LNCaP clone FGC (cell line): ENCODE data around the gene MAPK8IP1.
A peak's percentile ranks its signal among the peaks of the same experiment; 100 is the strongest.
"Not testable (repeated sequence)": the region's sequence is repeated elsewhere in the genome, so short reads cannot be mapped to it uniquely, and the experiment has no call there.

Experiments
- DNase-seq: peaks from one replicate; pipeline ENCODE4 v3.0.0-alpha.2; 2011; ENCODE audit warnings: low read depth
- H3K4me3 ChIP-seq: 2 replicates; pipeline ENCODE4 v1.5.1; 2011; ENCODE audit warnings: mild to moderate bottlenecking, low read depth, low read length, control low read depth
- TF ChIP-seq, protein P1 (sequence below): IDR thresholded peaks from 2 replicates; pipeline ENCODE4 v1.5.1; 2012; ENCODE audit warnings: mild to moderate bottlenecking; ENCODE audit not compliant: control insufficient read depth, insufficient read depth; ENCODE audit errors: extremely low read depth

The MAPK8IP1 gene

DNA sequence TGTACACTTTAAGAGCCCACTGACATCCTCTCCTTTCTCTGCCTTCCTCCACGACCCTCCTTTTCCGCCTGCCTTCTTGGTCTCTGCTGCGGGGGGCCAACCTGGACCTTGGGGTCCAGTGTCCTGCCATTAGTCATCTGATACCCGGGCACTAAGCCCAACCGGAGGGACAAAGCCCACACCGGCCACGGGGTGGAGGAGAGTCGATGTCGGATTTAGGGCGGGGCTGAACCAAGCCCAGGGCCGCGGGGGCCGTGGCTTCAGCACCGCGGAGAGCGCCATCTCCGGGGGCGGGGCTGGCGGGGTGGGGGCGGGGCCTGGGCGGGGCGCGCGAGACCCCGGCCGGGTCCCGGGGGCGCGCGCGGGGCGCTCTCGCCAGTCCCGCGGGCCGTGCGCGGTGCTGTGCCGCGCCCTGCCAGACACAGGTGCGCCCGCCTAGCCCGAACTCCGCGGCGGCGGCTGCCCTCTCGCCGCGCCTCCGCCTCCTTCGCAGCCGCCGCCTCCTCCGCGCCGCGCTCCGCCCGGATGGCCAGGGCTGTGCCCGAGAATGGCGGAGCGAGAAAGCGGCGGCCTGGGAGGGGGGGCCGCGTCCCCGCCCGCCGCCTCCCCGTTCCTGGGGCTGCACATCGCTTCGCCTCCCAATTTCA lies at the start of gene MAPK8IP1:
Gene MAPK8IP1 (plus strand): TSS at position 378 of the 647 bp plus-strand sequence. CDS start 170 bp downstream, at position 548.
- TF ChIP-seq, protein P1, sequence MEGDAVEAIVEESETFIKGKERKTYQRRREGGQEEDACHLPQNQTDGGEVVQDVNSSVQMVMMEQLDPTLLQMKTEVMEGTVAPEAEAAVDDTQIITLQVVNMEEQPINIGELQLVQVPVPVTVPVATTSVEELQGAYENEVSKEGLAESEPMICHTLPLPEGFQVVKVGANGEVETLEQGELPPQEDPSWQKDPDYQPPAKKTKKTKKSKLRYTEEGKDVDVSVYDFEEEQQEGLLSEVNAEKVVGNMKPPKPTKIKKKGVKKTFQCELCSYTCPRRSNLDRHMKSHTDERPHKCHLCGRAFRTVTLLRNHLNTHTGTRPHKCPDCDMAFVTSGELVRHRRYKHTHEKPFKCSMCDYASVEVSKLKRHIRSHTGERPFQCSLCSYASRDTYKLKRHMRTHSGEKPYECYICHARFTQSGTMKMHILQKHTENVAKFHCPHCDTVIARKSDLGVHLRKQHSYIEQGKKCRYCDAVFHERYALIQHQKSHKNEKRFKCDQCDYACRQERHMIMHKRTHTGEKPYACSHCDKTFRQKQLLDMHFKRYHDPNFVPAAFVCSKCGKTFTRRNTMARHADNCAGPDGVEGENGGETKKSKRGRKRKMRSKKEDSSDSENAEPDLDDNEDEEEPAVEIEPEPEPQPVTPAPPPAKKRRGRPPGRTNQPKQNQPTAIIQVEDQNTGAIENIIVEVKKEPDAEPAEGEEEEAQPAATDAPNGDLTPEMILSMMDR, result no peak
- H3K4me3 ChIP-seq, result peak within 1 kb of the TSS; percentile 55
- DNase-seq, result no peak

DNA sequence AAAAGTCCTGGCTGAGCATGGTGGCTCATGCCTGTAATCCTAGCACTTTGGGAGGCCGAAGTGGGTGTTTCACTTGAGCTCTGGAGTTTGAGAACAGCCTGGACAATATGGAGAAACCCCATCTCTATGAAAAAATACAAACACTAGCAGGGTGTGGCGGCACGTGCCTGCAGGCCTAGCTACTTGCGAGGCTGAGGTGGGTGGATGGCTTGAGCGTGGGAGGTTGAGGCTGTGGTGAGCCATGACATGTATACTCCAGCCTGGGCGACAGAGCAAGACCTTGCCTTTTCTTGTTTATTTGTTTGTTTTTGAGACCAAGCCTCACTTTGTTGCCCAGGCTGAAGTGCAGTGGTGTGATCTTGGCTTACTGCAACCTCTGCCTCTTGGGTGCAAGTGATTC lies 46.2 kb upstream of the MAPK8IP1 start:
- no peak for DNase-seq
- H3K4me3 ChIP-seq, result no peak overlapping the region
- TF ChIP-seq, protein P1, result no peak

DNA sequence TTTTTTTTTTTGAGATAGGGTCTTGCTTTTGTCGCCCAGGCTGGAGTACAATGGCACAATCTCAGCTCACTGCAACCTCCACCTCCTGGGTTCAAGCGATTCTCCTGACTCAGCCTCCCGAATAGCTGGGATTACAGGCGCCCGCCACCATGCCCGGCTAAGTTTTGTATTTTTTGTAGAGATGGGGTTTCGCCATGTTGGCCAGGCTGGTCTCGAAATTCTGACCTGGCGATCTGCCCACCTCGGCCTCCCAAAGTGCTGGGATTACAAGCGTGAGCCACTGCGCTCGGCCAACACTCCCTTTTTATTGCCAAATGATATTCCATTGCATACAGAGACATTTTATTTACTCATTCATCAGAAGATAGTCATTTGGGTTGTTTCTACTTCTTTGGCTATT lies 45.2 kb upstream of the MAPK8IP1 start:
- not testable (repeated sequence) for H3K4me3 ChIP-seq, DNase-seq

DNA sequence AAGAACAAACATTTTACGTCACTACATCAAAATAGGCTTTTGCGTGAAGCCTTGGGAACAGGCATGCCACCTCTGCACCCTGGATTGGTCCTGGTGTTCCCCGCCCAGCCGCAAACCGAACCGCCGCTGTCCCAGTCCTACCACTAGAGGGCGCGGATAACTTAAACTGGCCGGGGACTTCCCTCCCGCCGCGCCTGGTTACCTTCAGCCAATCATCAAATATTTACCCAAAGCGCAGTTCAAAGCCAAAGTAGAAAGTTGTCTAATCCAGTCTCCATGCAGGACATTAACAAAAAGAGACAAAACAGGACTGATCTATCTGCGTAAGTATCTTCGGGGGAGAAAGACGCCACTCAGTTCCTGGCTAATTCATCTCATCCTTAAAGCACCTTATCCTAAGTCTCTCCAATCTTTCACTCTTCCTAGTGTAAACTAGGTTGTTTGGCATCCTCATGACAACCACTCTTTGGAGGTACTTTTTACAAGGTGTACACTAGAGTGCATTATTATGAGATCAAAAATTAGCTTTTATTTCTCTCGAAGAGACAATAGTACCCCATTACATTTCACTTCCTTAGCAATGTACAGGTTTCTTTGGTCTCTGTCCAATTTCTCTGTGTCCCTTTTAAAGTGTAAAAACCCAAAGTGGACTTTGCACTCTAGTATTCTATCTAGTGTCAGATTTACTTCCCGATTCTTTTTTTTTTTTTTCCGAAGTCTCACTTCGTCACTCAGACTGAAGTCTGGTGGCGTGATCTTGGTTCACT lies 42.1 kb upstream of the MAPK8IP1 start:
- peak overlapping the region; percentile 38 for H3K4me3 ChIP-seq
- DNase-seq, result peak; percentile 90
- TF ChIP-seq, protein P1, result peak; percentile 94

DNA sequence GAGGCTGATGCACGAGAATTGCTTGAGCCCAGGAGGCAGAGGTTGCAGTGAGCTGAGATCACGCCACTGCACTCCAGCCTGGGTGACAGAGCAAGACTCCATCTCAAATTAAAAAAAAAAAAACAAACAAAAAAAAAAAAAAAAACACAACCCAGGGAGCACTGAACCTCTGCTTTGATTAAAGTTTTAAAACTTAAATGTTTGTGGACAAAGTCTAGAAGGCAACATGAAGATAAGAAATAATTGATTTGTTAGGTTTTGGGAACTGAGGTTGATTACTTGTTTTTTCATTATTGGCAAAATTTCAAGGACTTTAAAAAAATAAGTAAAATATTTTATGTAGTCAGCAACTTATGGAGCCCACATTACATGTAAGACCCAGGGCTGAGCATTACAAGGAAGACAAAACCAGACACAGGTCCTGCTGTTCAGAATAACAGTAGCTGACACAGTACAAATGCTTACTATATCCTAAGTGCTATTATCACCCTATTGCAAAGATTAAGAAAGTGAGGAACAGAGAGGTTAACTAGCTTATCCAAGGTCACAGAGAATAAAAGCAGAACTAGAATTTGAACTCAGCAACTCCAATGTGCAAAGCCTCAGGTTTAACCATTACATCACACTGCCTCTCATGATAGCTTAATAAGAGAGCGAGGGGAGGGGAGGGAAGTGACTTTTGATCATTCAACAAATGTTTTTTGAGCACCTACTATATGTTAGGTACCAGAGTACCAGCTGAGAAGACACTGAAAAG lies 40.5 kb upstream of the MAPK8IP1 start:
- no peak for DNase-seq
- TF ChIP-seq, protein P1, result no peak

DNA sequence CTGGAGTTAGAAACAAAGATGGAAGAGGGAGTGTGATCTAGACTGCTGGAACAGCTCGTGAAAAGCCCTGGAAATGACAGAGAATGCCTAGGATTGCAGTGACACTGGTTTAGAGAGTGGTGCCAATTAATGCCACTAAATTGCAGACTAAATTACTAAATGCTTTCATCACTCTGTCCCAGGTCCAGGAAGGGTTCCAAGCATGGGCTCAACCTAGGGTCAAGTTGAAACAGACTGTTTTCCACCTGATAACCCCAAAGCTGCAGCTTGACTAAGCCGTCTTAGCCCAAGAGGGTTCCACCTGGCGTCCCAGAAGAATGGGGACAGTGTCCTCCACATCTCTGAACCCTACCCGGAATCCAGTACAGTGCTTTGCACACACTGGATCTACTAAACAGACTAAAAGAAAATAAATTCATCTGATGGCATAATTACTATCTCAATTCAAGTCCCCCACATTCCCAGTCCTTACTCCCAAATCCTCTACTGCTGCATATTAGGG lies 39.2 kb upstream of the MAPK8IP1 start:
- H3K4me3 ChIP-seq, result no peak overlapping the region
- DNase-seq, result no peak
- TF ChIP-seq, protein P1, result no peak

More for the DNA sequence above, 40.5 kb upstream of the MAPK8IP1 start:
- H3K4me3 ChIP-seq, result no peak overlapping the region
